Mesendoderm (in vitro differentiated cells): ENCODE data around the gene NUTM2B.
"Not testable (repeated sequence)": the region's sequence is repeated elsewhere in the genome, so short reads cannot be mapped to it uniquely, and the experiment has no call there.

Source experiments
- DNase-seq: peaks from one replicate; pipeline ENCODE4 v3.0.0; 2013
- H2AK5ac ChIP-seq: 2 replicates; pipeline ENCODE4 v1.6.1; 2013; ENCODE audit warnings: low read length, inconsistent platforms
- H2BK120ac ChIP-seq: 2 replicates; pipeline ENCODE4 v1.6.1; 2013; ENCODE audit warnings: low read depth, mild to moderate bottlenecking, low read length, moderate library complexity, mixed read lengths
- H2BK15ac ChIP-seq: replicated peaks from 2 replicates; pipeline ENCODE4 v1.6.1; 2013; ENCODE audit warnings: low read depth, mild to moderate bottlenecking, moderate library complexity
- H2BK5ac ChIP-seq: 2 replicates; pipeline ENCODE4 v1.6.1; 2013; ENCODE audit warnings: low read length, inconsistent platforms
- H3K18ac ChIP-seq: 2 replicates; pipeline ENCODE4 v1.6.1; 2013; ENCODE audit warnings: mild to moderate bottlenecking, low read length, mixed read lengths
- H3K23ac ChIP-seq: one replicate; pipeline ENCODE4 v1.6.1; 2013; ENCODE audit warnings: low read length
- H3K27ac ChIP-seq: 2 replicates; pipeline ENCODE4 v1.5.1; 2013; ENCODE audit warnings: low read depth, mild to moderate bottlenecking, inconsistent platforms, low read length, moderate library complexity
- H3K27me3 ChIP-seq: 2 replicates; pipeline ENCODE4 v1.6.1; 2013; ENCODE audit warnings: low read length, control low read depth, mild to moderate bottlenecking, inconsistent platforms; ENCODE audit not compliant: insufficient read depth, poor library complexity
- H3K36me3 ChIP-seq: 2 replicates; pipeline ENCODE4 v1.6.1; 2013; ENCODE audit warnings: low read length, inconsistent platforms; ENCODE audit not compliant: control insufficient read depth, insufficient read depth
- H3K4ac ChIP-seq: one replicate; pipeline ENCODE4 v1.6.1; 2013; ENCODE audit warnings: low read depth, mild to moderate bottlenecking, low read length, moderate library complexity
- H3K4me1 ChIP-seq: 2 replicates; pipeline ENCODE4 v1.6.1; 2013; ENCODE audit warnings: low read depth, low read length, inconsistent platforms; ENCODE audit not compliant: control insufficient read depth
- H3K4me2 ChIP-seq: 2 replicates; pipeline ENCODE4 v1.6.1; 2013; ENCODE audit warnings: low read length
- H3K4me3 ChIP-seq: 2 replicates; pipeline ENCODE4 v1.5.1; 2013; ENCODE audit warnings: mild to moderate bottlenecking, low read length
- H3K56ac ChIP-seq: one replicate; pipeline ENCODE4 v1.6.1; 2013; ENCODE audit warnings: low read length
- H3K79me1 ChIP-seq: 2 replicates; pipeline ENCODE4 v1.6.1; 2013; ENCODE audit warnings: low read length, inconsistent platforms
- H3K79me2 ChIP-seq: 2 replicates; pipeline ENCODE4 v1.6.1; 2013; ENCODE audit warnings: mild to moderate bottlenecking, low read length; ENCODE audit not compliant: control insufficient read depth, insufficient read depth
- H3K9ac ChIP-seq: 2 replicates; pipeline ENCODE4 v1.6.1; 2013; ENCODE audit warnings: low read length, inconsistent platforms
- H4K5ac ChIP-seq: one replicate; pipeline ENCODE4 v1.6.1; 2013; ENCODE audit warnings: low read length
- H4K8ac ChIP-seq: one replicate; pipeline ENCODE4 v1.6.1; 2013; ENCODE audit warnings: low read depth, mild to moderate bottlenecking, control low read depth, low read length, moderate library complexity
- WGBS: extraction: QIAGEN DNeasy Blood & Tissue Kit; methylation state at CpG from one replicate; pipeline ENCODE4 v1.1.7; 2013; ENCODE audit warnings: low lambda C conversion rate, missing lambda C conversion rate; ENCODE audit not compliant: insufficient coverage; ENCODE audit errors: extremely low coverage; 5-methylcytosine and 5-hydroxymethylcytosine counted together

Gene NUTM2B

DNA sequence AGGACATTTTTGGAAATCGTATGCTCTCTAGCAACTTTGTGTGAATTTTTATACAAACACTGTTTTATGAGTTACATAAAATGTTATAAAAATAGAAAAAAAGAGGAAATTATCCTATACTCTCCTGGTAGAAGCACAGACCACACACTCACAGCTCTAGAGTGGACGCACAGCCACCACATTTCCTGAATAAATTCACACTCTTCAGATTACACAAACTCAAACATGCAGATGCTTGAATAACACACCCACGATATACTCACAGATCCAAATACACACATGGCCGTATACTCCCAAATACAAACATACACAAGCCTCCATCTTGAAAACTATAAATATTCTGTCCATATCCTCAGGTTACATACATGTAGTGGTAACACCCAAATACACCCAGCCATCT, 14.2 kb upstream of the NUTM2B start:
- H2BK120ac ChIP-seq, H3K27ac ChIP-seq, H3K18ac ChIP-seq, H3K36me3 ChIP-seq, DNase-seq, H3K4me1 ChIP-seq, H3K23ac ChIP-seq, H4K5ac ChIP-seq, H3K27me3 ChIP-seq, H3K79me2 ChIP-seq, H3K79me1 ChIP-seq, H4K8ac ChIP-seq, H2AK5ac ChIP-seq, H2BK5ac ChIP-seq, H2BK15ac ChIP-seq, H3K4ac ChIP-seq, H3K4me3 ChIP-seq, H3K9ac ChIP-seq, H3K56ac ChIP-seq, H3K4me2 ChIP-seq: not testable (repeated sequence)
- no CpG with 5 or more reads among the region's 4 CpGs for WGBS

DNA sequence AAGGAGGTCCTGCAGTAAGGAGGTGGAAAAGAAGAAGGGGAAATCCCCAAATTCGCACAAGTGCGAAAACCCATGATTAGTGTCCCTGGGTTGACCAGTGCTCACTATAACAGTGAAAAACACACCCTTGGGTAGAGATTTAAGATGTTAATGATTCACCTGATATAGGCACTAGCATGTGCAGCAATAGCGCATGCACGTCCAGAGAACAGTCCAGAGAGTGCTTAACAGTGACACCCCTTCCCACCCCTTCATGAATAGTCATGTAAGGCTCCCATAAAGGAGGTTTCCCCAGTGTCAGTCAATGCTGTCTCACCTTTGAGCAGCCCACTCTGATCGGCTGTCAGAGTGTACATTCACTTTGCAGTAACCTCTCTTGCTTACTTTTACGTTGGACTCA, 6.4 kb upstream of the NUTM2B start:
- no CpG with 5 or more reads among the region's 6 CpGs for WGBS
- H3K36me3 ChIP-seq, H3K27me3 ChIP-seq, H3K23ac ChIP-seq, H3K56ac ChIP-seq, H3K18ac ChIP-seq, H3K4me3 ChIP-seq, H4K5ac ChIP-seq, H2AK5ac ChIP-seq, H3K4ac ChIP-seq, H2BK15ac ChIP-seq, DNase-seq, H3K79me1 ChIP-seq, H3K4me1 ChIP-seq, H2BK120ac ChIP-seq, H3K9ac ChIP-seq, H3K4me2 ChIP-seq, H3K27ac ChIP-seq, H4K8ac ChIP-seq, H2BK5ac ChIP-seq, H3K79me2 ChIP-seq: not testable (repeated sequence)

DNA sequence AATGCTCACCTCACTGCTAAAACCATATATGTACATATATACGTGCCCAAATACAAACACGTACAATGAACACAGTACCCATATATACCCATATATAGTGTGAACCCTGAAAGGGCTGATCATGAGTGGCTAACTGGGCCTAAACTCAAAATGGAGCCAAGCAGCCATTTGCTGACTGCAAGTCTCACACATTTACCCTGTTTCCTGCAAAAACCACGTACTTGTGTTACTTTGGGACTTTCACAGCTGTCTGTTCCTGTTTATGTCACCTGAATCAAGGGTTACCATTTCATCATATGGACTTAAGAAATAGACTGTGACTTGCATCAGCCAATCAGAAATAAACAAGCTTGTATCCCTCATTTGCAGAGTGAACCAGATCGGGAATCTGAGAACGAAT, 5.9 kb upstream of the NUTM2B start:
- H3K36me3 ChIP-seq, DNase-seq, H2AK5ac ChIP-seq, H3K4me1 ChIP-seq, H3K27ac ChIP-seq, H2BK15ac ChIP-seq, H3K79me2 ChIP-seq, H3K4ac ChIP-seq, H3K9ac ChIP-seq, H3K18ac ChIP-seq, H3K27me3 ChIP-seq, H4K5ac ChIP-seq, H3K4me3 ChIP-seq, H3K79me1 ChIP-seq, H3K56ac ChIP-seq, H3K23ac ChIP-seq, H3K4me2 ChIP-seq, H2BK120ac ChIP-seq, H2BK5ac ChIP-seq, H4K8ac ChIP-seq: not testable (repeated sequence)
- no CpG with 5 or more reads among the region's 5 CpGs for WGBS

DNA sequence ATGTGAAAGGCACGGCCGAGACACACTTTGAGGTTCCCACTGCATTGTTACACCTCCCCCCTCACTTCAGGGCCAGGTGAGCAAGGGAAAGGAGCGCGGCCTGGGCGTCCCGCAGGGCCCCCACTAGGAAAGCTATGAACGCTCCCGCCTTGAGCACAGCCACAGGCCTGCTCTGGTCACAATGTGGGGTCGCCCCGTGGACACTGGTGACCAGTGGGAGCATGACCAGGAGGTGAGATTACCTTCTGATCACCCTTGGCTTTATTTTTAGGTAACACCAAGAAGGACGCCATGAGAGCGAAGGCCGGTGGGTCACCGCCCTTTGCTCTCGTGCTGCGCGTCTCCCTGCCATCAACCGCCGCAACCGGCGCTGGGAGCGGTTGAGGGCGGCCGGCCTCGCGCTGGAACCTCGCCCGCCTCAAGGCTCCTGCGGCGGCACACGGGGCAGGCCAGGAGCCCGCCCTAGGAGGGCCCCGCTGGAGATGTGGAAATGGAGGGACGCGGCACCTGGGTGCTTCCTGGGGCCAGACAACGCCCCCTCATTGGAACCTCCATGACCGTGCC, 2.6 kb upstream of the NUTM2B start:
- H3K23ac ChIP-seq, H3K79me2 ChIP-seq, H3K4me1 ChIP-seq, H3K36me3 ChIP-seq, H4K5ac ChIP-seq, DNase-seq, H2BK5ac ChIP-seq, H3K4me2 ChIP-seq, H3K4ac ChIP-seq, H3K18ac ChIP-seq, H2BK15ac ChIP-seq, H2BK120ac ChIP-seq, H2AK5ac ChIP-seq, H3K56ac ChIP-seq, H3K9ac ChIP-seq, H3K4me3 ChIP-seq, H4K8ac ChIP-seq, H3K27ac ChIP-seq, H3K79me1 ChIP-seq, H3K27me3 ChIP-seq: not testable (repeated sequence)
- WGBS: no CpG with 5 or more reads among the region's 37 CpGs

GRCh38 chr10:79707017-79707416, 4.0 kb downstream of the NUTM2B start:
- WGBS: no CpG with 5 or more reads among the region's 8 CpGs
- not testable (repeated sequence) for H2BK15ac ChIP-seq, H3K4me3 ChIP-seq

GRCh38 chr10:79714976-79715375, 11.9 kb downstream of the NUTM2B start:
- H3K4me3 ChIP-seq, H3K79me2 ChIP-seq, H3K27ac ChIP-seq, H3K4ac ChIP-seq, H3K18ac ChIP-seq, H4K8ac ChIP-seq, H3K56ac ChIP-seq, H3K36me3 ChIP-seq, H2BK120ac ChIP-seq, H3K23ac ChIP-seq, H3K27me3 ChIP-seq, H3K4me1 ChIP-seq, H4K5ac ChIP-seq, H2BK15ac ChIP-seq, H2BK5ac ChIP-seq, H3K4me2 ChIP-seq, H3K79me1 ChIP-seq, DNase-seq, H3K9ac ChIP-seq, H2AK5ac ChIP-seq: not testable (repeated sequence)
- no CpG with 5 or more reads among the region's 3 CpGs for WGBS

More at GRCh38 chr10:79707017-79707416, 4.0 kb downstream of the NUTM2B start:
- not testable (repeated sequence) for H3K36me3 ChIP-seq, H3K79me2 ChIP-seq, H3K4me2 ChIP-seq, H3K79me1 ChIP-seq, DNase-seq, H3K9ac ChIP-seq, H4K8ac ChIP-seq, H3K18ac ChIP-seq, H2BK120ac ChIP-seq, H2AK5ac ChIP-seq, H4K5ac ChIP-seq, H3K27ac ChIP-seq, H3K4ac ChIP-seq, H3K23ac ChIP-seq, H3K27me3 ChIP-seq, H2BK5ac ChIP-seq, H3K56ac ChIP-seq, H3K4me1 ChIP-seq
